Breast epithelium (tissue), 3 donors: ENCODE data around the gene MT2A.
A peak's percentile ranks its signal among the peaks of the same experiment; 100 is the strongest.

Experiments
- CTCF ChIP-seq, 3 donors: fragments of 450-650 bp; IDR thresholded peaks; one replicate each; pipeline ENCODE4 v1.5.1; 2016 to 2017; ENCODE audit warnings: antibody characterized with exemption in 3 of 3, mild to moderate bottlenecking in 3 of 3, moderate library complexity in 3 of 3
- POLR2A ChIP-seq: fragments of 450-650 bp; IDR thresholded peaks from one replicate; pipeline ENCODE4 v1.6.1; 2016; ENCODE audit warnings: antibody characterized with exemption, mild to moderate bottlenecking, moderate library complexity
- POLR2AphosphoS5 ChIP-seq, 3 donors: sonication (generic); formaldehyde crosslinking; IDR thresholded peaks; one replicate each; pipeline ENCODE4 v1.6.1; 2017; ENCODE audit warnings: antibody characterized with exemption in 3 of 3

- no peak for TF ChIP-seq POLR2A
- TF ChIP-seq CTCF (IDR thresholded peaks at IDR 0.05) = no peak
- TF ChIP-seq POLR2AphosphoS5 (IDR thresholded peaks at IDR 0.05) = peak in 1 of 3 donors; percentile 12
These were observed 9.1 kb downstream of the MT2A start for GRCh38 chr16:56617212-56618085.
